Panc1 (cell line): ENCODE data around the gene TPRX1. TPM values are rescaled to one million over a fixed set of nuclear protein-coding genes. Genes with fewer than 3 reads are reported as not detected.

ENCODE experiments used
- ATAC-seq: fragments of 200-7000 bp; cut with Tn5 transposase; 2 replicates; pipeline ENCODE4 v1.9.1; 2020; ENCODE audit warnings: mild to moderate bottlenecking, moderate library complexity
- BruUV-seq: library from RNA; stranded (reverse); fragments of 400-500 nt; replicated peaks from 2 replicates; lab custom pipeline; 2021; lab: Mats Ljungman, UMichigan
- CTCF ChIA-PET: fragments of 300-600 bp; sonication (Branson Sonifier 250); formaldehyde crosslinking; loops from one replicate; lab custom pipeline; 2022; ENCODE audit warnings: antibody characterized with exemption; lab: Charles Lee
- POLR2A ChIA-PET: fragments of 300-600 bp; sonication (Branson Sonifier 250); formaldehyde crosslinking; loops from one replicate; lab custom pipeline; 2022; ENCODE audit warnings: antibody characterized with exemption; lab: Charles Lee
- DNase-seq: peaks from one replicate; pipeline ENCODE4 v3.0.0-alpha.2; 2010; ENCODE audit warnings: low read depth, low spot score
- H3K27ac ChIP-seq: 2 replicates; pipeline ENCODE4 v1.5.1; 2011; ENCODE audit warnings: mild to moderate bottlenecking, low read length, inconsistent platforms
- H3K27me3 ChIP-seq: fragments of 200-500 bp; sonication (Bioruptor generic); 2 replicates; pipeline ENCODE4 v1.6.0; 2014; ENCODE audit warnings: low read length, inconsistent platforms; ENCODE audit not compliant: control insufficient read depth, insufficient read depth
- H3K36me3 ChIP-seq: fragments of 200-500 bp; sonication (Bioruptor generic); 2 replicates; pipeline ENCODE4 v1.5.1; 2014; ENCODE audit warnings: inconsistent platforms, mild to moderate bottlenecking, low read length, moderate library complexity; ENCODE audit not compliant: control insufficient read depth, insufficient read depth
- H3K4me1 ChIP-seq: 2 replicates; pipeline ENCODE4 v1.5.1; 2011; ENCODE audit warnings: inconsistent platforms, mild to moderate bottlenecking, low read length, moderate library complexity; ENCODE audit not compliant: control insufficient read depth, insufficient read depth
- H3K4me3 ChIP-seq, 2 experiments: 2 replicates each; pipeline ENCODE4 v1.5.1; 2011 to 2012; ENCODE audit warnings: low read depth in 2 of 2, low read length in 2 of 2, mild to moderate bottlenecking in 2 of 2, inconsistent platforms in 1 of 2, moderate library complexity in 1 of 2
- H3K9me3 ChIP-seq: fragments of 200-500 bp; sonication (Bioruptor generic); 2 replicates; pipeline ENCODE4 v1.5.1; 2014; ENCODE audit warnings: low read depth, mild to moderate bottlenecking, inconsistent platforms, low read length, moderate library complexity; ENCODE audit not compliant: control insufficient read depth, insufficient read depth
- CTCF ChIP-seq: fragments of 450-650 bp; IDR thresholded peaks from 2 replicates; pipeline ENCODE4 v1.5.1; 2017; ENCODE audit warnings: mild to moderate bottlenecking
- POLR2AphosphoS5 ChIP-seq: IDR thresholded peaks from 2 replicates; pipeline ENCODE4 v1.6.1; 2012; ENCODE audit warnings: mild to moderate bottlenecking, low read depth, low read length, moderate library complexity
- REST ChIP-seq, 2 experiments: IDR thresholded peaks; 2 replicates each; pipeline ENCODE4 v1.6.1; 2011 to 2012; ENCODE audit warnings: low read depth in 2 of 2, control low read depth in 1 of 2, low read length in 1 of 2, mild to moderate bottlenecking in 1 of 2, moderate library complexity in 1 of 2; ENCODE audit not compliant: insufficient read depth in 1 of 2
- SIN3A ChIP-seq: IDR thresholded peaks from 2 replicates; pipeline ENCODE4 v1.6.1; 2012; ENCODE audit warnings: low read depth, mild to moderate bottlenecking, low read length, moderate library complexity, borderline replicate concordance; ENCODE audit not compliant: insufficient read depth
- TCF7L2 ChIP-seq: IDR thresholded peaks from 2 replicates; pipeline ENCODE4 v1.6.1; 2011; ENCODE audit warnings: mild to moderate bottlenecking, low read depth, low read length, inconsistent platforms
- in situ Hi-C: cut with HindIII; loops from 2 replicates; pipeline ENCODE4 v1.10.0; 2016; ENCODE audit warnings: low sequenced_read_pairs, low pct_unique_long_range_greater_than_20kb
- intact Hi-C: fragments of 100-400 bp; cut with micrococcal nuclease; formaldehyde crosslinking; loops from one replicate; pipeline ENCODE4 v1.10.0; 2022; ENCODE audit not compliant: unreplicated experiment
- total RNA-seq: library from RNA; stranded (reverse); gene quantifications from one replicate; pipeline ENCODE4 v1.2.1, GENCODE V29; 2021; ENCODE audit not compliant: unreplicated experiment

The TPRX1 gene
- total RNA-seq, 1 experiment from 2014 or later = not detected

DNA sequence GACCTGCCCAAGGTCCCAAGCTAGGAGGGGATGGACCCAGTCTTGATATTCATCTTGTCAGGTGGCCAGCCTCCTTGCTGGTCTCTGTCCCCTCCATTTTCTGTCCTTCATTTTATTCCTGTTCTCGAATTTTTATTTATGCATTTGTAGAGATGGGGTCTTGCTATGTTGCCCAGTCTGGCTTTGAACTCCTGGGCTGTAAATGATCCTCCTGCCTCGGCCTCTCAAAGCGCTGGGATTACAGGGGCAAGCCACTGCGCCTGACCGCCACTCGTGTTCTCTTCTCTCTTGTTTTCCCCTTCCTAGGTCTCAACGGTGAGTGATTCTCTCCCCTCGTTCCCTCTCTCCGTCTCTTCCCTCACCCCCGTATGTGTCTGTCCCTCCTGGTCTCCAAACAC lies 44.1 kb upstream of the TPRX1 start:
- H3K36me3 ChIP-seq = no peaks in the 10 kb centered on the region
- peaks cover 7% of the 10 kb centered on the region; the same call in 1 of the 2 replicates for H3K4me1 ChIP-seq
- no peak for TF ChIP-seq SIN3A
- TF ChIP-seq TCF7L2 = no peak
- no peak for TF ChIP-seq CTCF
- no peak for TF ChIP-seq REST (IDR thresholded peaks at IDR 0.05; ENCODE audit: insufficient read depth in 1 of 2, low read depth in 2 of 2, low read length in 1 of 2)
- no peak for TF ChIP-seq POLR2AphosphoS5
- no peaks in the 10 kb centered on the region for H3K9me3 ChIP-seq
- no TSS peak for BruUV-seq
- ATAC-seq (no peak), DNase-seq (no peak)
- POLR2A ChIA-PET = no interaction called here
- H3K27ac ChIP-seq = no peak overlapping the region
- CTCF ChIA-PET = interaction anchor here (0.6 kb wide), 1 partner anchor 32 kb away, joined by 3 read pairs; no protein-coding TSS in a partner anchor
- intact Hi-C loops (no loop called here), in situ Hi-C loops (no loop called here)
- H3K4me3 ChIP-seq = peak overlapping the region in 1 of 2 experiments; percentile 39; a peak in 1 of 4 replicates
- H3K27me3 ChIP-seq = no peaks in the 10 kb centered on the region

- H3K9me3 ChIP-seq = no peaks in the 10 kb centered on the region
- H3K4me3 ChIP-seq = no peak overlapping the region
- DNase-seq = no peak
- TF ChIP-seq POLR2AphosphoS5 = no peak
- intact Hi-C loops = no loop called here
- H3K27ac ChIP-seq = no peak overlapping the region
- POLR2A ChIA-PET = no interaction called here
- no TSS peak for BruUV-seq
- H3K4me1 ChIP-seq = no peaks in the 10 kb centered on the region
- no peaks in the 10 kb centered on the region for H3K27me3 ChIP-seq
- no peaks in the 10 kb centered on the region for H3K36me3 ChIP-seq
- no peak for ATAC-seq
- in situ Hi-C loops = no loop called here
- CTCF ChIA-PET = no interaction called here
Measured at GRCh38 chr19:47842941-47843340, 38.6 kb upstream of the TPRX1 start.

DNA sequence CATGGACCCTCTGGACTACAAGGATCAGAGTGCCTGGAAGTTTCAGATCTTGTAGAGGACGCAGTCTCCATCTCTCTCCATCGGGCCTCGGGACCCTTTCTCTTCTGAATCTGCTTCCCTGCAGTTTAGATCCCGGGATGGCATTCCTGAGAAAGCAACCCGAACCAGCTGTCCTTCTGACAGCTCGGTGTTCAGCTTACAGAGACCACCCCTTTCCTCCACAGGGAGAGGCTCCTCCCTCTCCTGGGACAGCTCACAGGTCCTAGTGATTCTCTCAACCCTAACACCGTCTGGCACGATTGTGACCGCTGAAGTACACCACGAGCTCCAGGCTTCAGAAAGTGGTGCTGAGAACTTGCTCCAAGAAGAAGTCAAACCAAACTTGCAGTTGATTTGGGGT lies 35.6 kb upstream of the TPRX1 start:
- Histone ChIP-seq H3K4me3 (no peak overlapping the region), H3K27me3 (no peaks in the 10 kb centered on the region), H3K4me1 (no peaks in the 10 kb centered on the region), H3K27ac (no peak overlapping the region), H3K36me3 (no peaks in the 10 kb centered on the region), H3K9me3 (no peaks in the 10 kb centered on the region)
- CTCF ChIA-PET = interaction anchor here (0.6 kb wide), 1 partner anchor 46 kb away, joined by 5 read pairs; no protein-coding TSS in a partner anchor
- DNase-seq (no peak), ATAC-seq (no peak)
- intact Hi-C loops (no loop called here), in situ Hi-C loops (no loop called here)
- POLR2A ChIA-PET = interaction anchor here (0.6 kb wide), 1 partner anchor 25 kb away, joined by 4 read pairs; no protein-coding TSS in a partner anchor
- TF ChIP-seq CTCF = no peak
- BruUV-seq = no TSS peak
